HG03095 (cell line): ENCODE measurements around the gene EPS8.
"Not testable (repeated sequence)": the region's sequence is repeated elsewhere in the genome, so short reads cannot be mapped to it uniquely, and the experiment has no call there.

ENCODE experiments used
- ATAC-seq: cut with Tn5 transposase; IDR thresholded peaks from one replicate; pipeline ENCODE4 v1.9.1; 2021; ENCODE audit warnings: moderate library complexity; ENCODE audit not compliant: unreplicated experiment

Gene EPS8

DNA sequence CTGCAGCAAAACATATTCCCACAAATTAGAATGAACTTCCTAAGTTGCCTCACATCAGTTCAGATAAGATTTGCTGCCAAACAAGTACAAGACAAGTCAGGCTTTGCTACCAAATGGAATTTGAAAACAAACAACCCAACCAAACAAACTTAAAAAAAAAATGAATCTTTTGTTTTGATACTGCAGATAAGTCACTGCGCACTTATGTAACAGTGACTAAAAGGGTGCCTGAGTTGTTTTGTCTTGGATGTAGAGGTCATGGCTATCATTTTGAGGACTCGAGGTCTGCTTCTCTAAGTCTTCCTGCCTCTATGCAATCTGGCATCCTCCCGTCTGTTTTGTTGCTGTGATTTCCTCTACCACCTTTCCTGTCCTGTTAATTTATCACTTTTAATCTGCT lies 11.1 kb upstream of the EPS8 start:
- no peak for ATAC-seq

DNA sequence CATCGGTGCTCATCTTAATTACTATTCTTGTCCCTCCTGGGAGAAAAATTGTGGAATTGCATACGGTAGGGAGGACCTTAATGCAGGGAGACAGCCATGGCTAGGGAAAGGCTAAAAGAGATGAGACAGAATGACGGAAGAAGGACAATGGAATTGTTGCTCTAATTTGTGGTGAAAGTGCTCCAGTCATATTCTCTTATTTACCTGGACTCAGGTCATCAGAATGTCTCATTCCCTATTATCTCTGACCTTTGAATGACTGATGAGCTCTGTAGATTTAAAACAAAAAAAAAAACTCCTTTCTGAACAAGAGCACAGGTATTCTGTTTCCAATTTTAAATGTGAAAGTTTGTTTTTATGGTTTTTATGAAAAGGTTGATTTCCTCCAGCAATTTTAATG lies 8.6 kb upstream of the EPS8 start:
- no peak for ATAC-seq

DNA sequence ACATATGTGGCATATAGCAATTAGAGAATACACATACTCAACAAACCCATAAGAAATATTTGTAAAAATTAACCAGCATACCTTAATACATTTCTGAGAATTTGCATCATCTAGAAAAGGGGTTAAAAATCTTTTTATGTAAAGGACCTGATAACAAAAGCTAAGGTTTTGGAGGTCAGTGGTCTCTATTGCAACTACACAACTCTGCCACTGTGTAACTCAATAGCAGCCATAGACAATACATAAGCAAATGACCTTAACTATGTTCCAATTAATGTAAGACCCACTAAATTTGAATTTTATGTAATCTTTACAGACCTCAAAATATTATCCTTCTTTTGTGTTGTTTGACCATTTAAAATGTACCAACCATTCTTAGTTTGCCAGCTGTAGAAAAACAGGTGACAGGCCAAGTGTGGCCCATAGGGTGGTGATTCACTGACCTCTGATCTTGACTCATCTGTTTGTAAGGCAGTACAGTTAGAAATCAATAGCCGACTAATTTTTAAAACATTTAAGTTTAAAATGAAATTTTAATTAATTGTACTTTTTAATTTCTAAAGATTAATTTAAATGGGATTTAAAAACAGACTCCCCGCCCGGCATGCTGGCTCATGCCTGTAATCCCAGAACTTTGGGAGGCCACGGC lies 7.4 kb upstream of the EPS8 start:
- ATAC-seq: no peak

DNA sequence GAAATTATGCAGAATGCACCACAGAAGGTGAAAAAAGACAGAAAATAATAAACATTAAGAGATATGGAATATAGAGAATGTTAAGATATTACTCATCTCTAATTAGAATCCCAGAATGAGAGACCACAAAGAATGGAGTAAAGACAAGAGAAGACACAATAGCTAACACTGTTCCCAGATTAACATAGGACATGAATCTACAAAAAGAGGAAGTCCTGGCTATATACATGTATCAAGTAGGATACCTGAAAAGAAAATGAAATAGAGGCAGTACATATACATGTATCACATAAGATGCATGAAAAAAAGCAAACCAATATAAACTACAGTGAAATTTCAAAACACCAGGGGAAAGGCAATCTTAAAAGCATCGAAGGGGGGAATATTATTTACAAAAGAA lies 5.6 kb upstream of the EPS8 start:
- no peak for ATAC-seq

DNA sequence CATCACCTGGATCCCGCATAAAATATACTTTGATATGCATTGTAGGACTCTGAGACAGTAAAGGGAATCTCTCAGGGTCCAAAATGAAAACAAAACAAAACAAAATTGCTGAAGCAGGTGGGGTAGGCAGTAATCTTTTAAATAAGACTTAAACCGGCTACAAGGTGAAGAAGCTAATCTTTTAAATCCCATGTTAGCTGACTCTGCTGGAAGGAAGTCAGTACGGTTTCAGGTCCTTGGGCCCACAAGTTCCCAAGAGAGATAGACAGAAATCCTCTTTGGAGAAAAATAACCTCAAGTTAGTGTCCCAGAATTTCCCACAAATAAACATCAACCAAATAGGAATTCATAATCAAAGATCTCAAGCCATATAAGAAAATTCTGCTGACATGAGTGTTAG lies 5.0 kb upstream of the EPS8 start:
- no peak for ATAC-seq

DNA sequence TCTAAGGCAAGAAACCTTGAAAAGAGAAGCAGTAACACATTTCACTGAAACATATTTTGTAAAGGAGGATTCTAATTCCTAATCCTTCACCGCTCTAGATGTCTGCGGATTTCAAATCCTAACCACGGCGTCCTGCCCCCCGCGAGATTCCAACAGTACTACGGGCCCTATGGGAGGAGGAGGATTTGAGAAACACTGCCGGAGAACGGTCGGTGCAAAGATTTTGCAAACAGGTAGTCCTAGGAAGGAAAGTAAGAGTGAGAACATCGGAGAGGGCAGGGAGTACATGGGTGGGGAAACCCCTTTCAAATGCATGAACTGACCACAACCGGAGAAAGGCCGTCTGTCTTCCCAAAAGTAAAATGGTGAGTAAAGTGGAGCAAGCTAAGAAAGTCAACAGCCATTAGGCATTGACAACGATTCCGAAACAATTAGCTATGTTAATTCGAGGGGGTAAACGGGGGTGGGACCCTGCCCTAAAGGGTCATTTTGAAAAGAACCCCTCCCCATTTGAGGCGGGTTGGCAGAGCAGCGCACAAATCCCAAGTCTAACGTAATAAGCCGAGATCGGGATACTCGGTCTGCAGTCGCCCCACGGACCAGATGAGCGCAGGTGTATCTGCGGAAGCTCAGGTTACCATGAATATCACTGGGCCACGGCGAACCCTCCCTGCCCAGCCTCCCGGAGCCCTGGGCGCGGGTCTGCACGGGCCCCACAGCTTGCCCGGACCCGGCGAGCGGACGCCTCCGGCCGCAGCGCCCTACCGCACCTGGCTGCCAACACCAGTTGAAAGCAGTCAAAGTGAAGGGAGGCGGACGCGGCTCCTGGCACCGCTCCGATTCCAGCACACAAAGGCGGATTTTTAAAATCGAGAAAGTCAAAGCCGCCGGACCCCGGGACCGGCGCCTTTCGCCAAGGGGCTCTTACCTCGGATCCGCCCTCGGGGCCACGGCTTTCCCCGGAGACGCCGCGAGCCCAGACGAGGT lies 662 bp downstream of the EPS8 start:
- peak; percentile 41 for ATAC-seq

DNA sequence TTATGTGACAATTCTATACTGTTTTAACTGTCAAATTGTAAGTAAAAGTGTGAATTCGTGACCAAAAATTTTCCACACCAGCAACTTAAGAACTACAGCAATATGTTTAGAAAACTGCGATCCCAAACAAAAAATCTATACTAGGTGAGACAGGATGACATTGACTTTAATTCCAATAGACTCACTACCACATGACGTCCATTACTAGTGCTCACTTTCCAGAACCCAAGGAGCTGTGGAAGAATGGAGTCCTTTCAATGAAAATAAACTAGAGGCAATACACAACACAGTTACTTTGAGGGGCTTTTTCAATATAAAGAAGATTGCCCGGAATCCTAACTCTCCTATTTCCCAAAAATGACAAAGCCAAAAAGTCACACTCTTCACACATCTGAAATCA lies 1.4 kb downstream of the EPS8 start:
- no peak for ATAC-seq

DNA sequence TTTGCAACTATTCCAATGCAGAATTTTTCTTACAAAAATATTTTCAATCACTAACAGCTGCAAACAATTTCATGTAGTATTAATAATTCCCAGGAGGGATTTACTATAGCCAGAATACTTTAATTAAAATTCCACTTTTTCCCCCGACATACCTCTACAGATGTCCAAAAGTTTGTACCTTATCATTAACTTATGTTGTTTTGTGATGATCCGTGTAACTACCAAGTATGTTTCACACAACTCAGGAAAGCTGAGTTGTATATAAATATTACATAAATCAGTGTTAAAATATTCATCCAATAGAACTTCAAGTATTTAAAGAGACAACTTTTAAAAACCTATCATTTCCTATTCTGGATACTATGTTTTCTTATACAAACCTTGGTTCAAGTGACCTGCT lies 2.4 kb downstream of the EPS8 start:
- ATAC-seq: no peak

DNA sequence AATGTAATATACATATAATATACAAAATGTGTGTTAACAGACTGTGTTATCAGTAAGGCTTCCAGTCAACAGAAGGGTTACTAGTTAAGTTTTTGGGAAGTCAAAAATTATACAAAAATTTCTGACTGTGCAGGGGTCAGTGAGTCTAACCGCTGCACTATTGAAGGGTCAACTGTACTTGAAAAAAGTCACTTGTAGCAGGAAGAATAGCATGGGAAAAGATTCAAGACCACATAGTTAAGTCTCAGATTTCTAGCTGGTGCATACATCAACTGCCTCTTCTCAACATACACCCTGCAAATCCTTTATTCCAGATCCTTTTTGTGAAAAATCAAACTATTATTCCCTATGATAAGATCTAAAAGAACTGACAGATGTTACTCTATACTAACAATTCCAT lies 5.9 kb downstream of the EPS8 start:
- no peak for ATAC-seq

DNA sequence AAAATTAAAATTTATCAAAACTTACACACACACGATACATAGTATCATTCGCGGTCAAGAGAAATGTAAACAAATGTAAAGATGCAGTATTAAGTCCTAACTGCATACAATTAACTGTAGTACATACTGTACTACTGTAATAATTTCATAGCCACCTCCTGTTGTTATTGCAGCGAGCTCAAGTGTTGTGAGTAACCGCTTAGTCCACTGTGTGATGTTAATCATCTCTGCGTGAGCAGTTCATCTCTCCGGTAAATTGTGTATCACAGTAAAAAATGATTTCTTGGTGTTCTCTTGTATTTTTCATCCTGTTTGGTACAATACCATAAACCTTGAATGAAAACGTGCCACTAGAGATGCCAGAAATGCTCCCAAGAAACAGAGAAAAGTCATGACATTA lies 6.5 kb downstream of the EPS8 start:
- no peak for ATAC-seq

DNA sequence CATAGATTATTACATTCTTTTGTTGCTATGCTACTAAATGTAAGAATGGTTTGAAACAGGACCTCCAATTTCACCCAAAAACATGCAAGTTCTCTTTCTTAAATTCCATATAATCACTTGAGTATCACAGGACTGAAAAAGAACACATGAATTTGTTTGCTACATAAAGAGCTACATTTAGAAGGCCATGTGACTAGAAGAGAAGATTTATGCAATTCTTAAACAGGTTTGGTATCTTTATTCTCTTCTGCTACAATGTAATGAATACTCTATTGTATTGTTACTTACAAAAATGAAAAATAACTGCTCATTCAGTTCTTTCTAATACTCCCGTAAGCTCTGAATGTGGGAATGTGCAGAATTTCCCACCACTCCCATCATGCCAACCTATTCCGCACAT lies 9.3 kb downstream of the EPS8 start:
- ATAC-seq: no peak

DNA sequence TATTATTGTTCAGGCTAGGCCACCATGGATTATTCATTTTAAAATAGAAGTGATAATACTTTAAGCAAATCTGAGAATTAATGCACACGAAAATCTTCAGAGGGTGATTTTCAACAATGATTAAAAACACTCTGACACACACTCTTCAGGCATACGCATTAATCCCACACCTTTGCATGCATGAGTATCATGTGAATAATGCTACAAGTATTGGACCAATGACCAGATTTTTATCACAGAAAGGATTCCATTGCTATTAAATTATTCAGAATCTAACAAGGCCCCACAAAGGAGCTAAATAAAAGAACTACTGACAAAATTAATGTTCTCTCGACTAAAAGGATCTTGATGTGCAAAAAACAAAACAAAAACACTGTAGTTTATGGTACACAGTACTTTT lies 11.1 kb downstream of the EPS8 start:
- ATAC-seq: no peak

DNA sequence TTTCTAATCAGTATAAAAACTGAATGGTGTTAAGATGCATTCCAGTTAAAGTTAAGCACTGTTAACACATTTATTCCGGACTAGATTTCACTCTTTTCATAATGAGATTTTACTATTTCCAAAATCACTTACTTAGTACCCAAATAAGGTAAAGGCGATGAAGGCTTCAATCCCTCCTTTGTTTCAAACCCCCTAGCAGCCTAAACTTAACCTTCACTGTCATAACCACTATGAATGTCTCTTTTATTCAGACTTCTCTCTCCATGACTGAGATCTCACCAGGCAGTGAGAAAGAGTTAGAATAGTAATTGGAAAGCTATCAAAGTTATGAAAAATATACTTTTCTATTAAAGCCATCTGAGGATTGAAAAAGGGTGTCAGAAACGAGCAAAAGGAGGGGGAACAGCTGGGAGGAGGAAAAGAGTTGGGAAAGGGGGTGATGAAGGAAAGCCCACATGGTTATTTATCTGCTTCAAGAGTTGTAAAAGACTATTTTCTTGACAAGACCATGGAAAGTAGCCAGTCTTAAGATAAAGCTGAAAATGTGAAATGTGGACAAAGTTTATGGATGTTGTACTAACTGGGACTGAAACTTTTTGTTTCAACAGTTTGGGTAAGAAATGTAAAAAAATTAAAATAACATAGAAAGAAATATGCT lies 11.7 kb downstream of the EPS8 start:
- no peak for ATAC-seq

DNA sequence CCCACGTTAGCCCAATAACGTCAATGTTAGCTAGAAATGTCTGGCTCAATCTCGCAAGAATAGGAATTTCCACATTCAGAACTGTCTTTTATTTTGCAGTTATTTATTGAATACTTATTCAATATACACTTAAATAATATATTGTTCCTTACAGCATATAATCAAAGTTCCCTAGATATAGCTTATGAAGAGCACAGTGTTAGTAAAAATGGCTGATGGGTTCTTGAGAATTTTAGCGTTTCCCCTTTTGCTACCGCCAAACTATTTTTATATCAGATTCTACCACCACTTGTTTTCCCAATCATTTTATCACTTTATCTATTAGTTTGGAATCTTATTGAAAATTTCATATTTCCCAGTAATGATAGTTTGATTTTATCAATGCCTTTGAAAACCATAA lies 12.7 kb downstream of the EPS8 start:
- no peak for ATAC-seq

DNA sequence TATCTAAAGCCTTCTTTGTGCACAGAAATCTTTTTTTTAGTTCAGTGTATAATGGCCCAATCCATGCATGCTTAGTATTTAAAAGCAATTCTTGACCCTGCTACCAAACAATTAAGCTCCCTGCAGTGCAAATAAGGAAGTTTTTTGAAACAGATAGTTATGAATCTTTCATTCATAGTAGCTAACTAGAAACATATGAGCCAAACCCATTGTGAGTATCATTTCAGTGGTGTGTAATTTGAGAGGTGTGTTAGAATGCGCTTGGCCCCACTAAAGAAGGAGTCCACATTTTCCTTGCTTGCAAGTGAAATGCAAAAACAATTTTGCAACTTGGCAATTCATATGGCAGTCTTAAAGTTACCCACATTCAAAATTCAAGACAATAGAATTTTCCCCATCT lies 14.4 kb downstream of the EPS8 start:
- no peak for ATAC-seq

DNA sequence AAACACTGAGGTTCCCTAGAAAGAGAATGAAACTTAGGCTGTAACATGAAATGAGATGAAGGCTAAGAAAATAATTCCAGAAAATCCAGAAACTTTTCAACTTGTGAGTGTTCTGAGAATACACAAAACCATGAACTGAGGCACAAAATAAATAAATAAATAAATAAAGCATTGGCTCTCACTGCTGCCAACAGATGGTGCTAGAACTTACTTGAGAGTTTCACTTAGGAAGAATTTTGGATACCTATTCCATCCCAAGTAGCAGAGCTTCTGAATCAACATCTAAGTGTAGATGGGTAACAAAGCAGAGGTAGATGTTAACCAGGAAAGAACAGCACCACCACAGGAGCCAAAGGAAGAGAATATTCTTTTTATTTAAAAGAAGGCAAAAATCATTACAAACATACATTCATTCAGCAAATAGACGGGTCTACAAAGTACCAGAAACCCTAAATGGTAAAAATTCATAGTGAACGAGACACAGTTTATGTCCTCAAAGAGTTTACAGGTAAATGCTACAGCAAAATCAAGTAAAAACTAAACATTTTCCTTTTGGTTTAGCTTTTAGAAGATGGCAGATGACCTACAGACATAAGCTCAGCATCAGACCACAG lies 16.7 kb downstream of the EPS8 start:
- ATAC-seq: no peak

DNA sequence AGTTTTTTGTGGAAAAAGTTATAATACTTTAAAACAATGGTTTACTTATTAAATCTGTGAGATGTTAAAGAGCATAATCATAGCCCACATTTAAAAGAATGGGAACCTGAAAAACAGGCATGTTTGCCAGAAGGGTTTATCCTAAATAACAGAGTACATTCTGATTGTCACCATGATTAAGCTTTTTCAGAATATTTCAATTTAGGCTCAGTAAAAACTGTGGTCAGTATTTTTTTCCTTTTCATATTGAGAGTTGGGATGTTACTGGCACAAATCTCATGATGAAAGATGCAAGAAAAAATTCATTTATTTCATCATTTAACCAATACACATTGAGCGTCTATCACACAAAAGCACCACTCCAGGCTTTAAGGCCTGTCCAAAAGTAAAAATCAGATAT lies 18.6 kb downstream of the EPS8 start:
- ATAC-seq: no peak

DNA sequence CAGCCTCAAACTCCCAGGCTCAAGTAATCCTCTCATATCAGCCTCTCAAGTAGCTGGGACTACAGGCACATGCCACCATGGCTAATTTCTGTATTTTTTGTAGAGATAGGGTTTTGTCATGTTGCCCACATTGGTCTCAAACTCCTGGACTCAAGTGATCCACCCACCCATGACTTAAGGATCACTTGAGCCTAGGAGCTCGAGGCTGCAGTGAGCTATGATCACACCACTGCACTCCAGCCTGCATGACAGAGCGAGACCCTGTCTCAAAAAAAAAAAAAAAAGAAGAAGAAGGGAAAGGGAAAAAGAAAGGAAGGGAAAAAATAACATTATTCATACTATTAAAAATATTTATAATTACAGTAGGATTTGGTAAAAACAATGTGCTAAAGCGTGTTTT lies 19.2 kb downstream of the EPS8 start:
- ATAC-seq: no peak

DNA sequence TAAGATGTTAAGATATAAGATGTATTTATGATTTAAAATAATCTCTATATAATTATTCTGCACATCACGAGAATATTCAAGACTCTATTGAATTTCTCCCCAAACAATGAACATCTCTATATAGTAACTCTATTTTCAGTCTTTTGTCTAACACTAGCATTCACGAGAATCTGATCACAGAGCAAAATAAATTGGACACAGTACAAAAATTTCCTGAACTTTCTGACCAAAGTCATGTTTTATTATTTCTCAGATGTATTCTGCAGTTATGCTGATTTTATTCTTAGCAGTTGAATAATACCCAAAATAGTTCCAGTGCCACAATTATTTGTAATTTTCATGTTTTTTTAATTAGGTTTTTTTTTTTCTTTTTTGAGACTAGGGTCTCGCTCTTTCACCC lies 19.6 kb downstream of the EPS8 start:
- no peak for ATAC-seq

DNA sequence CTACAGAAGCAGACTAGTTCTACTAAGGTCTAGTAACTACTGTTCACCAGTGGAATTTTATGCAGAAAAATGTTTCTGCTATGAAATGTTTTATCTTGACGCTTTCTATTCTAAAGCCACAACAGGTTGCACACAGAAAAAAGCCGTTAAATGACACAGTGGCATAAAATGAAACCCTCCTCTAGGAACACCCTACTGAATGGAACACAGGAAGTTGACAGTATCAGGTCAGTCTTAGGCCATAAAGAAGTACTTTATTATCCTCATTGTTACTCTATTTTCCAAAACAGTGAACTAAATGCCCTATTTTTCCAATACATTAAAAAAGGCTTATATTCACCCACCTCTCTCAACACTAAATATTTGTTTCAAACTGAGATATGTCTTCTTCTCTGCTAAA lies 21.9 kb downstream of the EPS8 start:
- no peak for ATAC-seq

DNA sequence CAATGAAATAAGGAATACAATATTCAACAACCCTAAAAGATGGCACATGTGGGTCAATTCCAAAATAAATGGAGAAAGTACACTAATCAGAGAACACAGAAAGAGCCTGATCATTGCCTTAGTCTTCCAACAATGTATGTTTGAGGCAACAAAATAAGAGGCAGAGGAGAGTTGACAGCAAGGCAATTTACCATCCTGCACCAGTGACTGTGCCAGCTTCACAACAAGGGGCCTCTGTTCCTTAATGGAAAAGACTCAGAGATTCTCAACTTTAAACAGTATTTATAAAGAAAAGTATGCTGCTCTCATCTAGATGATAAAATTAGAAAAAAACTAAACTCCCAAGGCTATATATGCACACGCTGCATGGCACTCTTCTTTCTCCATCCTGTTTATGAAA lies 25.9 kb downstream of the EPS8 start:
- no peak for ATAC-seq

DNA sequence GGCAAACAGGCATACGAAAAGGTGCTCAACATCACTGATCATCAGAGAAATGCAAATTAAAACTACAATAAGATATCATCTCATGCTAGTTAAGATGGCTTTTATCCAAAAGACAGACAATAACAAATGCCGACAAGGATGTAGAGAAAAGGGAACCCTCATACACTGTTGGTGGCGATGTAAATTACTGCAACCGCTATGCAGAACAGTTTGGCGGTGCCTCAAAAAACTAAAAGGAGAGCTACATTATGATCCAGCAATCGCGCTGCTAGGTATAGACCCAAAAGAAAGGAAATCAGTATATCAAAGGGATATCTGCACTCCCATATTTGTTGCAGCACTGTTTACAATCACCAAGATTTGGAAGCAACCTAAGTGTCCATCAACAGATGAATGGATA lies 27.0 kb downstream of the EPS8 start:
- ATAC-seq: not testable (repeated sequence)
